Dendritic cell treated with granulocyte-macrophage colony-stimulating factor and Interleukin-4, amounts not matched to agents 40 ng/mL and 50 ng/mL, for 4 days (primary cell): ENCODE measurements around the gene OR11H7.
"Not testable (repeated sequence)": the region's sequence is repeated elsewhere in the genome, so short reads cannot be mapped to it uniquely, and the experiment has no call there.

Experiments
- H3K27ac Mint-ChIP-seq: one replicate; pipeline ENCODE4 v1.8.0; 2022; ENCODE audit warnings: mild to moderate bottlenecking, mixed read lengths
- H3K27me3 Mint-ChIP-seq: one replicate; pipeline ENCODE4 v1.8.0; 2022; ENCODE audit warnings: mild to moderate bottlenecking, mixed read lengths
- H3K36me3 Mint-ChIP-seq: one replicate; pipeline ENCODE4 v1.8.0; 2022; ENCODE audit warnings: low read depth, mixed read lengths
- H3K4me1 Mint-ChIP-seq: one replicate; pipeline ENCODE4 v1.8.0; 2022; ENCODE audit warnings: low read depth, mixed read lengths
- H3K4me3 Mint-ChIP-seq: one replicate; pipeline ENCODE4 v1.8.0; 2022; ENCODE audit warnings: mild to moderate bottlenecking, moderate library complexity, mixed read lengths
- H3K9me3 Mint-ChIP-seq: one replicate; pipeline ENCODE4 v1.8.0; 2022; ENCODE audit warnings: mixed read lengths
- intact Hi-C: fragments of 100-400 bp; cut with micrococcal nuclease; formaldehyde crosslinking; loops from one replicate; pipeline ENCODE4 v1.15.0; 2022

Gene OR11H7

DNA sequence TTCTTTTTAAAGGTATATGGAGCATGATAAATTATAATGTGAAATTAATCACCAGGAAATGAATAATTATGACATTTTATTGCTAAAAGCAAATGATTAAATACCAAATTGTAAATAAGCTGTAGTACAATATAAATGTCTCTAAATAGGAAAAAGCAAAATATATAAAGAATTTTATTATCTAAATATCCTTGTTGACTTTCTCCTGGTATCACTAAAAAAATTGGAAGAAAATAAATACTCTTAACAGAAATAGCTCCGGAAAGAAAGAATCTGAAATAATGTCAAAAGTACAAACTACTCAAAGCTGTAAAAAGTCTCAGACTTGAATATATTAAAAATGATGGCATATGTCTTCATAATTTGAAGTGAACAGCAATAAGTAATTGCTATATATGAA is at the start of gene OR11H7:
Gene OR11H7, plus strand, starts transcription at position 301 of the 400 bp plus-strand sequence.
- no peaks in the 10 kb centered on the region for H3K9me3 Mint-ChIP-seq
- intact Hi-C loops = no loop called here
- H3K27ac Mint-ChIP-seq = no peak within 1 kb of the TSS
- no peak within 1 kb of the TSS for H3K4me3 Mint-ChIP-seq
- H3K27me3 Mint-ChIP-seq = no peaks in the 10 kb centered on the region
- no peaks in the 10 kb centered on the region for H3K36me3 Mint-ChIP-seq
- no peaks in the 10 kb centered on the region for H3K4me1 Mint-ChIP-seq

DNA sequence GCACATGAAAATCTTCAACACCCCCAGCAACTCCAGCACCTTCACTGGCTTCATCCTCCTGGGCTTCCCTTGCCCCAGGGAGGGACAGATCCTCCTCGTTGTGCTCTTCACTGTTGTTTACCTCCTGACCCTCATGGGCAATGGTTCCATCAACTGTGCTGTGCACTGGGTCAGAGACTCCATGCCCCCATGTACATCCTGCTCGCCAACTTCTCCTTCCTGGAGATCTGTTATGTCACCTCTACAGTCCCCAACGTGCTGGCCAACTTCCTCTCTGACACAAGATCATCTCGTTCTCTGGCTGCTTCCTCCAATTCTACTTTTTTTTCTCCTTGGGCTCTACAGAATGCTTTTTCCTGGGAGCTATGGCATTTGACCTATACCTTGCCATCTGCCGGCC is 49.6 kb upstream of the OR11H7 start:
- Mint-ChIP-seq H3K27ac (peak overlapping the region; percentile 78), H3K4me1 (peaks cover 15% of the 10 kb centered on the region), H3K36me3 (no peaks in the 10 kb centered on the region), H3K4me3 (no peak overlapping the region), H3K27me3 (no peaks in the 10 kb centered on the region), H3K9me3 (no peaks in the 10 kb centered on the region)
- intact Hi-C loops = no loop called here

DNA sequence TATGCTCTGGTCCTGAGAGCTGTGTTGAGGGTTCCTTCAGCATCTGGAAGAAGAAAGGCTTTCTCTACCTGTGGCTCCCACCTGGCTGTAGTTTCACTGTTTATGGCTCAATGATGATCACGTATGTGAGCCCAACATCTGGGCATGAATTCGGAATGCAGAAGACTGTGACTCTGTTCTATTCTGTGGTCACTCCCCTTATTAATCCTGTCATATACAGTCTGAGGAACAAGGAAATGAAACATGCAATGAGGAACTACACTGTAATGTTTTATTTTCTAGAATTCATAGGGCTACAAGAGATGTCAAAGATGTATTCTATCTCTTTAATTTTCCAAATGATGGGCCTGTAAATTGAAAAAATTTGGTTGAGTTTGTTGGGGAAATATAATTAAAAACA is 48.9 kb upstream of the OR11H7 start:
- H3K36me3 Mint-ChIP-seq = no peaks in the 10 kb centered on the region
- peak overlapping the region; percentile 78 for H3K27ac Mint-ChIP-seq
- H3K9me3 Mint-ChIP-seq = no peaks in the 10 kb centered on the region
- intact Hi-C loops = no loop called here
- H3K4me3 Mint-ChIP-seq = peak overlapping the region; percentile 42
- peaks cover 15% of the 10 kb centered on the region for H3K4me1 Mint-ChIP-seq
- H3K27me3 Mint-ChIP-seq = no peaks in the 10 kb centered on the region

DNA sequence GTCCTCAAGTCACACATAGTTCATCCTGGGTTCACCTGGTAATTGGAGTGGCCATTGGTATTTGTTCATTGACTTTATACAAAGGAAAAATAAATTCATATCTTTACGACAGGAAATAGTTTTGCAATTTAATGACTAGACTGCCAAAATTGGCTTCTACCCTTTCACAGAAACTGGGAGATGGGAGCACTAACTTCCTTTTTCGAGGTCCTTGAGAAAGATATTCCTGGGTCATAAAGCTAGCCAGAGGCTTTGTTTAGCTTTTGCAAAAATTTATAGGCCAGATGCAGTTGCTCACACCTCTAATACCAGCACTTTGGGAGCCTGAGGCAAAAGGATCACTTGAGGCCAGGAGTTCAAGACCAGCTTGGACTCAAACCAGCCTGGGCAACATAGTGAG is 48.3 kb upstream of the OR11H7 start:
- Mint-ChIP-seq H3K36me3 (no peaks in the 10 kb centered on the region), H3K4me3 (no peak overlapping the region), H3K9me3 (no peaks in the 10 kb centered on the region), H3K4me1 (peaks cover 15% of the 10 kb centered on the region), H3K27me3 (no peaks in the 10 kb centered on the region), H3K27ac (peak overlapping the region; percentile 78)
- intact Hi-C loops = no loop called here

DNA sequence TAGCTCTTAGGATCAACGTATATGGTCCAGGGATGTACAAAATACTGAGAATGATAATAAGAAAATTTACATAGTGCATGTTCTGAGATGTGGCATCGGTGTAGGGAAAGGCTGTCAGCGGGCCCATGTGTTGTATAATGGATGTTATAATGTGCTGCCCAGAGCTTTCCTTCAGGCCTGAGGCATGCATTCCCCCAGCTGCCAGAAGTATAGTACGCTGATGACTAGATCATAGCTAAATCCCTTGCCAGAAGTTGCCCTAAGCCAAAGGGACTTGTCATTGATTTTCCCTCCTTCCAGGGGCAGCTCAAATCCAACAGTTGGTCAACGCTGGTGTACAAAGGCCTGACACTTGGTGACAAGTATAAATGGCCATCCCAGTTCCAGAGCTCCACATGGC is 44.6 kb upstream of the OR11H7 start:
- intact Hi-C loops = no loop called here

DNA sequence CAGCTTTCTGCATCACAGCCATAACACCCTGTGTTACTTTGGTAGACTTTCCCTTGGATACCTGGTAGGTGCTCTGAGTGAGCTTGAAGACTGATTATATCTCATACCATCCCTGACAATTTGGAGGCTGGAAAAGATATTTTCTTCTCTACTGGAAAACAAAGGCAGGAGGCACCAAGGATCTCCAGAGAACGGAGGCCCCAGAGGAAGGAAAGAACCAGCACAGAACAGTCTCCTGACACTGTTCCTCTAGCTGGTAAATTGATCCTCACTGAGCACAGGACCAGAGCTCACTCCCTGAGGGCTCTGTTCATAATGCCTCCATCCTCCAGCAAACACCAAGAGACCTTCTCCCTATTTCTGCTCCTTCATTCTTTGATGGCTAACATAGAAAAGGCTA is 38.2 kb upstream of the OR11H7 start, which contains the start of gene OR11G2:
Gene OR11G2, plus strand, starts transcription at position 301 of the 400 bp plus-strand sequence. CDS start 6,542 bp downstream, outside the sequence.
- H3K36me3 Mint-ChIP-seq = no peaks in the 10 kb centered on the region
- H3K9me3 Mint-ChIP-seq = no peaks in the 10 kb centered on the region
- no peak within 1 kb of the TSS for H3K27ac Mint-ChIP-seq
- H3K27me3 Mint-ChIP-seq = peaks cover 12% of the 10 kb centered on the region
- intact Hi-C loops = no loop called here
- H3K4me1 Mint-ChIP-seq = no peaks in the 10 kb centered on the region
- H3K4me3 Mint-ChIP-seq = no peak within 1 kb of the TSS

More for the DNA sequence above, 44.6 kb upstream of the OR11H7 start:
- H3K27me3 Mint-ChIP-seq = peaks cover 7% of the 10 kb centered on the region
- H3K27ac Mint-ChIP-seq = no peak overlapping the region
- H3K4me3 Mint-ChIP-seq = no peak overlapping the region
- H3K9me3 Mint-ChIP-seq = no peaks in the 10 kb centered on the region
- no peaks in the 10 kb centered on the region for H3K36me3 Mint-ChIP-seq
- H3K4me1 Mint-ChIP-seq = peaks cover 8% of the 10 kb centered on the region

DNA sequence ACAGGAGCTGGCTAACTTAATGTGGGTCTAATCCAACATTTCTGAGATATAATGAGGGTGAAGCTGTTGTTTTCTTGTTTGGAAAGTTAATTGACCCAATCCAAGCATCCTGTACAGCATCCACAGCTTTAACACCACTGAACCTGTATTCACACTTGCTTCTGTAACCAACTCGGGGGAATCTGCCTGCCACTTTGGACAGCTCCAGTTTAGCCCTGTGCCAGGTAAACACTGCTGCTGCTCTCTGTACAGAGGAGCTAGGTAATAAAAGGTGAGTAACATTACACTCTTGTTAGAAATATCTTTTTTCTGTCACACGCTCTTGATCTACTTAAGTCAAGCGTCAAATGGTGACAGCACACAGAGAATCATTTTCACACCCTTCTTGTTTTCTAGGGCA is 37.4 kb upstream of the OR11H7 start:
- H3K9me3 Mint-ChIP-seq = no peaks in the 10 kb centered on the region
- no peak overlapping the region for H3K27ac Mint-ChIP-seq
- H3K4me1 Mint-ChIP-seq = no peaks in the 10 kb centered on the region
- H3K27me3 Mint-ChIP-seq = peaks cover 13% of the 10 kb centered on the region
- intact Hi-C loops = no loop called here
- H3K4me3 Mint-ChIP-seq = no peak overlapping the region
- no peaks in the 10 kb centered on the region for H3K36me3 Mint-ChIP-seq

DNA sequence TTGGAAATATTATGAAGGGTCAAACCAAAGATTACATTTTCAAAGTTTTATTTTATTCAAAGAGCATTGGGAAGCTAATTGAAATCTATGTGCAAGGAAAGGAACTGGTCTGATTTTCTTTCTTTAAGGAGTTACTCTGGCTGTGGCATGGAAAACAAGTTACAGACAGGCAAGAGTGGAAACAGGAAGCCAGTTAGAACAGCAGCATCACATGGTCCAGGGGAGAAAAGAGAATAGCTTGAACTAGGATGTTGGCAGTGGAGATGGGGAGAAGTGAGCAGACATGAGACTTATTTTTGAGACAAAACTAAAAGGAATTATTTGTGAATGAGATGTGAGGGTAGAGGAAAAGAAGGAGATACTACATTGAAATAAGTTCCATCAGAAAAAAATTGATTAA is 34.7 kb upstream of the OR11H7 start:
- no peak overlapping the region for H3K27ac Mint-ChIP-seq
- peaks cover 7% of the 10 kb centered on the region for H3K4me1 Mint-ChIP-seq
- no peak overlapping the region for H3K4me3 Mint-ChIP-seq

DNA sequence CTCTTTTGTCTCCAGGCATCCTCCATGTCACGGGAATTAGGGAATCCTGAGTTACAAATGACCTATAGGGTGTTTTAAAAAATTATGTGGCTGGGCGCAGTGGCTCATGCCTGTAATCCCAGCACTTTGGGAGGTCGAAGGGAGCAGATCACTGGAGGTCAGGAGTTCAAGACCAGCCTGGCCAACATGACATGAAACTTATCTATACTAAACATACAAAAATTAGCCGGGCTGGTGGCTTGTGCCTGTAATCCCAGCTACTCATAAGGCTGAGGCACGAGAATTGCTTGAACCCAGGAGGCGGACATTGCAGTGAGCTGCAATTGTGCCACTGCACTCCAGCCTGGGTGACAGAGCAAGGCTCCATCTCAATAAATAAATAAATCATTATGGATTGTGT is 33.6 kb upstream of the OR11H7 start:
- H3K27me3 Mint-ChIP-seq, H3K9me3 Mint-ChIP-seq, intact Hi-C loops, H3K27ac Mint-ChIP-seq, H3K4me3 Mint-ChIP-seq, H3K4me1 Mint-ChIP-seq, H3K36me3 Mint-ChIP-seq: not testable (repeated sequence)

More for the DNA sequence above, 34.7 kb upstream of the OR11H7 start:
- H3K36me3 Mint-ChIP-seq = no peaks in the 10 kb centered on the region
- intact Hi-C loops = no loop called here
- peaks cover 6% of the 10 kb centered on the region for H3K27me3 Mint-ChIP-seq
- no peaks in the 10 kb centered on the region for H3K9me3 Mint-ChIP-seq

DNA sequence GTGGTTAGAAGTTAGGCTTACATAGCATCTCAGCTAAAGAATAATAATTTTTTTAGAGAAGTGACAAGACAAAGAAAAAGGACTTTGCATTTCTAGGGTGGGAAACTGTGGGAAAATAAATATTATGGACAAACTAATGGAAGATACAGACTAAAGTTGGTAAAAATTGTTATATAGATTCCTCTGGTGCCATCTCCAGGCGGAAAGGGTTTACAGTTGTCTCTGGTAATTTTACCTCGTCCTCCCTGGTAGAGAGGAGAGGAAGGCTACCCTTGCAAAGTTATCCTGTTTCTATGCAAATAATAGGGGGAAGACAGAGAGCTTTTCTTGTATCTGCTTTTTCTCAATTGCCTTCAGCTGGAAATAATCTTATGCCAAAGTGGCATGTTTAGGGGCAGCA is 32.9 kb upstream of the OR11H7 start:
- intact Hi-C loops = no loop called here

DNA sequence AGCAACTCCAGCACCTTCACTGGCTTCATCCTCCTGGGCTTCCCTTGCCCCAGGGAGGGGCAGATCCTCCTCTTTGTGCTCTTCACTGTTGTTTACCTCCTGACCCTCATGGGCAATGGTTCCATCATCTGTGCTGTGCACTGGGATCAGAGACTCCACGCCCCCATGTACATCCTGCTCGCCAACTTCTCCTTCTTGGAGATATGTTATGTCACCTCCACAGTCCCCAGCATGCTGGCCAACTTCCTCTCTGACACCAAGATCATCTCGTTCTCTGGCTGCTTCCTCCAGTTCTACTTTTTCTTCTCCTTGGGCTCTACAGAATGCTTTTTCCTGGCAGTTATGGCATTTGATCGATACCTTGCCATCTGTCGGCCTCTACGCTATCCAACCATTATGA is 31.3 kb upstream of the OR11H7 start:
- peaks cover 2% of the 10 kb centered on the region for H3K27me3 Mint-ChIP-seq
- no peak overlapping the region for H3K27ac Mint-ChIP-seq
- H3K9me3 Mint-ChIP-seq = no peaks in the 10 kb centered on the region
- H3K4me1 Mint-ChIP-seq = peaks cover 7% of the 10 kb centered on the region
- H3K4me3 Mint-ChIP-seq = no peak overlapping the region
- intact Hi-C loops = no loop called here
- H3K36me3 Mint-ChIP-seq = no peaks in the 10 kb centered on the region

More for the DNA sequence above, 32.9 kb upstream of the OR11H7 start:
- H3K36me3 Mint-ChIP-seq = no peaks in the 10 kb centered on the region
- H3K27me3 Mint-ChIP-seq = peaks cover 5% of the 10 kb centered on the region
- no peaks in the 10 kb centered on the region for H3K9me3 Mint-ChIP-seq
- H3K4me3 Mint-ChIP-seq = no peak overlapping the region
- peaks cover 7% of the 10 kb centered on the region for H3K4me1 Mint-ChIP-seq
- no peak overlapping the region for H3K27ac Mint-ChIP-seq

DNA sequence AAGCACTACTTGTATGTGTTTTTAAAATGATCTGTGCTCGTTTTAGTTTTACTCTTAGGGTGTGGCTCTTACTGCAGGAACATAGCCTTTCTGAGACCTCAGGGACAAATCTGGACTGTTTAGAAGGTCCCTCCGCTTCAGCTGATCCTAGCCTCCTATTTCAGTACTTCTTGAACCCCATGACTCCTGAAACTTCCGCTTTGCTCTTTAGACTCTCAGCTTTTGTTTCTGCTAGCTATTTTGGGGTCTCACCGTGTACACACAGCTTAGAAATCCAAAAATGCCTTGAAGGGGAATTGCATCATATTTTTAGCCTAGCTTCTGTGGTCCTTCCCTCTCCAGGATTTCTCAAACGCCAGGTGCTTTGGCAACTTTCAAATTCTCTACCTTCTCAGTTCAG is 29.8 kb upstream of the OR11H7 start:
- Mint-ChIP-seq H3K36me3 (no peaks in the 10 kb centered on the region), H3K4me1 (peaks cover 7% of the 10 kb centered on the region), H3K4me3 (no peak overlapping the region), H3K9me3 (no peaks in the 10 kb centered on the region), H3K27ac (no peak overlapping the region), H3K27me3 (peaks cover 2% of the 10 kb centered on the region)
- intact Hi-C loops = no loop called here

DNA sequence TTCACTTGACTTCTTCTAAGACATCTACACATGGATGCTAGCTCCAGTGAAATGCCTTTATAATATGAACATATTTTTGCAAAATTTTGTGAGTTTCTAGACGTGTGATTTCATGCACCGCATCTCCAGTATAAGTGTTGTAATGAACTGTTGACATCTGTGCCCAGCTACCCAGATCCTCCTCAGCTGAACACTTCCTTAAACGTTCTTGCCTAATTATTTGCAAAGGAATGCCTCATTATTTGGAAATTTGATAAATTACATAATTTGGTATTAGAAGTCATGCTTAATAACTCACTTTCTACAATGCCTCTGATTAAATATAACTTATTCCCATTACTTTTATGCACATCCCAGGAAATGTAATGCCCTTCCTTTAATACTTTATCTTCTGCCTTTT is 24.1 kb upstream of the OR11H7 start:
- no peaks in the 10 kb centered on the region for H3K9me3 Mint-ChIP-seq
- no peak overlapping the region for H3K4me3 Mint-ChIP-seq
- peaks cover 2% of the 10 kb centered on the region for H3K27me3 Mint-ChIP-seq
- H3K27ac Mint-ChIP-seq = no peak overlapping the region
- intact Hi-C loops = no loop called here
- H3K36me3 Mint-ChIP-seq = no peaks in the 10 kb centered on the region
- no peaks in the 10 kb centered on the region for H3K4me1 Mint-ChIP-seq

DNA sequence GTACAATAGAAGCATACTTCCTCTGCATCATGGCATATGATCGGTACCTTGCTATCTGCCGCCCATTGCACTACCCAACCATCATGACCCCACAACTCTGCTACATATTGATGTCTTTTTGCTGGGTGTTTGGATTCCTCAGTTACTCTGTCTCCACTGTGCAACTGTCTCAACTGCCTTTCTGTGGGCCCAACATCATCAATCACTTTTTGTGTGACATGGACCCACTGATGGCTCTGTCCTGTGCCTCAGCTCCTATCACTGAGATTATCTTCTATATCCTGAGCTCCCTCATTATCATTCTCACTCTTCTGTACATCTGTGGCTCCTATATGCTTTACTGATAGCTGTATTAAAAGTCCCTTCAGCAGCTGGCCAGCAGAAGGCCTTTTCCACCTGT is 19.2 kb upstream of the OR11H7 start:
- intact Hi-C loops = no loop called here
- Mint-ChIP-seq H3K27ac (no peak overlapping the region), H3K27me3 (peaks cover 2% of the 10 kb centered on the region), H3K9me3 (no peaks in the 10 kb centered on the region), H3K4me1 (no peaks in the 10 kb centered on the region), H3K36me3 (no peaks in the 10 kb centered on the region), H3K4me3 (no peak overlapping the region)

DNA sequence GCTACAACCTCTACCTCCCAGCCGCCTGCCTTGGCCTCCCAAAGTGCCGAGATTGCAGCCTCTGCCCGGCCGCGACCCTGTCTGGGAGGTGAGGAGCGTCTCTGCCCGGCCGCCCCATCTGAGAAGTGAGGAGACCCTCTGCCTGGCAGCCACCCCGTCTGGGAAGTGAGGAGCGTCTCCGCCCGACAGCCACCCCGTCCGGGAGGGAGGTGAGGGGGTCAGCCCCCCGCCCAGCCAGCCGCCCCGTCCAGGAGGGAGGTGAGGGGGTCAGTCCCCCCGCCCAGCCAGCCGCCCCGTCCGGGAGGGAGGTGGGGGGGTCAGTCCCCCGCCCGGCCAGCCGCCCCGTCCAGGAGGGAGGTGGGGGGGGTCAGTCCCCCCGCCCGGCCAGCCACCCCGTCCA is 16.4 kb upstream of the OR11H7 start:
- H3K36me3 Mint-ChIP-seq, H3K9me3 Mint-ChIP-seq, H3K4me3 Mint-ChIP-seq, intact Hi-C loops, H3K4me1 Mint-ChIP-seq, H3K27me3 Mint-ChIP-seq, H3K27ac Mint-ChIP-seq: not testable (repeated sequence)
